Neuronal stem cell (in vitro differentiated cells): ENCODE results near the gene PTPN14.

Experiments
- DNase-seq: peaks from one replicate; pipeline ENCODE4 v3.0.0-alpha.2; 2013; ENCODE audit warnings: low spot score
- H2AFZ ChIP-seq: one replicate; pipeline ENCODE4 v1.6.1; 2013; ENCODE audit warnings: mild to moderate bottlenecking, low read length, inconsistent platforms
- H2AK5ac ChIP-seq: 2 replicates; pipeline ENCODE4 v1.6.1; 2013; ENCODE audit warnings: low read depth, mild to moderate bottlenecking, inconsistent platforms, low read length, moderate library complexity, mixed read lengths
- H2BK120ac ChIP-seq: 2 replicates; pipeline ENCODE4 v1.6.1; 2013; ENCODE audit warnings: low read depth, mild to moderate bottlenecking, inconsistent platforms, low read length, moderate library complexity, mixed read lengths
- H2BK12ac ChIP-seq: one replicate; pipeline ENCODE4 v1.6.1; 2013; ENCODE audit warnings: low read length, inconsistent platforms
- H2BK15ac ChIP-seq: 2 replicates; pipeline ENCODE4 v1.6.1; 2013; ENCODE audit warnings: mild to moderate bottlenecking, low read length, inconsistent platforms, mixed read lengths
- H2BK5ac ChIP-seq: one replicate; pipeline ENCODE4 v1.6.1; 2013; ENCODE audit warnings: inconsistent platforms, mild to moderate bottlenecking, low read length, moderate library complexity
- H3K14ac ChIP-seq: one replicate; pipeline ENCODE4 v1.6.1; 2013; ENCODE audit warnings: low read length, inconsistent platforms
- H3K18ac ChIP-seq: 2 replicates; pipeline ENCODE4 v1.6.1; 2013; ENCODE audit warnings: low read length, inconsistent platforms
- H3K23ac ChIP-seq: 2 replicates; pipeline ENCODE4 v1.6.1; 2013; ENCODE audit warnings: low read depth, mild to moderate bottlenecking, mixed read lengths, low read length, inconsistent platforms; ENCODE audit not compliant: poor library complexity
- H3K27ac ChIP-seq: replicated peaks from 3 replicates; pipeline ENCODE4 v1.5.1; 2013; ENCODE audit warnings: low read length, inconsistent platforms
- H3K27me3 ChIP-seq, 3 experiments: 2 replicates each; pipeline ENCODE4 v1.6.1; 2013; ENCODE audit warnings: low read length in 3 of 3, mild to moderate bottlenecking in 2 of 3, inconsistent platforms in 1 of 3, low read depth in 1 of 3, mixed read lengths in 1 of 3, moderate library complexity in 1 of 3; ENCODE audit not compliant: control insufficient read depth in 3 of 3, insufficient read depth in 3 of 3
- H3K36me3 ChIP-seq, 2 donors: replicated peaks in 1 of 2; 2 replicates each; pipeline ENCODE4 v1.6.1; 2013; ENCODE audit warnings: low read length in 2 of 2; ENCODE audit not compliant: control insufficient read depth in 2 of 2, insufficient read depth in 2 of 2
- H3K4ac ChIP-seq: 2 replicates; pipeline ENCODE4 v1.6.1; 2013; ENCODE audit warnings: inconsistent platforms, mild to moderate bottlenecking, low read length, moderate library complexity
- H3K4me1 ChIP-seq, 2 donors: 1 replicate in 1 of 2; 2 replicates in 1 of 2; pipeline ENCODE4 v1.6.1; 2013; ENCODE audit warnings: low read length in 2 of 2, low read depth in 1 of 2; ENCODE audit not compliant: control insufficient read depth in 2 of 2, insufficient read depth in 1 of 2
- H3K4me2 ChIP-seq: one replicate; pipeline ENCODE4 v1.6.1; 2013; ENCODE audit warnings: mild to moderate bottlenecking, low read length, inconsistent platforms; ENCODE audit not compliant: insufficient read depth, poor library complexity, severe bottlenecking
- H3K4me3 ChIP-seq, 2 donors: 2 replicates each; pipeline ENCODE4 v1.5.1; 2013; ENCODE audit warnings: low read length in 2 of 2, mild to moderate bottlenecking in 2 of 2, inconsistent platforms in 1 of 2, moderate library complexity in 1 of 2
- H3K79me1 ChIP-seq: one replicate; pipeline ENCODE4 v1.6.1; 2013; ENCODE audit warnings: low read depth, mild to moderate bottlenecking, inconsistent platforms, low read length, moderate library complexity
- H3K9ac ChIP-seq: one replicate; pipeline ENCODE4 v1.6.1; 2013; ENCODE audit warnings: mild to moderate bottlenecking, low read depth, low read length, inconsistent platforms; ENCODE audit not compliant: poor library complexity
- H3K9me3 ChIP-seq, 2 donors: replicated peaks in 1 of 2; 2 replicates each; pipeline versions ENCODE3 to v1.6.1; 2013; ENCODE audit warnings: low read length in 2 of 2, mild to moderate bottlenecking in 2 of 2, inconsistent platforms in 1 of 2, low read depth in 1 of 2, mixed read lengths in 1 of 2, moderate library complexity in 1 of 2; ENCODE audit not compliant: control insufficient read depth in 2 of 2, insufficient read depth in 1 of 2
- H4K8ac ChIP-seq: one replicate; pipeline ENCODE4 v1.6.1; 2013; ENCODE audit warnings: low read depth, mild to moderate bottlenecking, inconsistent platforms, low read length, moderate library complexity
- H4K91ac ChIP-seq: one replicate; pipeline ENCODE4 v1.6.1; 2013; ENCODE audit warnings: low read length, low read depth, mild to moderate bottlenecking, inconsistent platforms; ENCODE audit not compliant: poor library complexity
- WGBS, 2 donors: extraction: QIAGEN DNeasy Blood & Tissue Kit; methylation state at CpG; one replicate each; pipeline ENCODE4 v1.1.7; 2013; ENCODE audit warnings: missing lambda C conversion rate in 2 of 2, mixed read lengths in 1 of 2; ENCODE audit not compliant: insufficient read length in 2 of 2, insufficient replicate concordance in 1 of 2; ENCODE audit errors: extremely low coverage in 2 of 2; 5-methylcytosine and 5-hydroxymethylcytosine counted together

Gene PTPN14

GRCh38 chr1:214377886-214378285 lies 173.5 kb downstream of the PTPN14 start:
- no peaks in the 10 kb centered on the region for H3K9me3 ChIP-seq
- H3K27me3 ChIP-seq = no peaks in the 10 kb centered on the region
- no peak overlapping the region for H2AFZ ChIP-seq
- no peak overlapping the region for H3K23ac ChIP-seq
- no peak overlapping the region for H4K91ac ChIP-seq
- peaks cover 0 to 2% of the 10 kb centered on the region in 2 donors for H3K4me1 ChIP-seq
- H3K79me1 ChIP-seq = no peaks in the 10 kb centered on the region
- H3K18ac ChIP-seq = no peak overlapping the region
- H2BK120ac ChIP-seq = no peak overlapping the region
- DNase-seq = no peak
- no peak overlapping the region for H3K27ac ChIP-seq
- H2BK15ac ChIP-seq = no peak overlapping the region
- no peak overlapping the region for H3K9ac ChIP-seq
- no peak overlapping the region for H2AK5ac ChIP-seq
- H2BK5ac ChIP-seq = no peak overlapping the region
- no peak overlapping the region for H4K8ac ChIP-seq
- no peak overlapping the region for H3K4me2 ChIP-seq
- WGBS, 2 donors = no CpG with 5 or more reads among the region's 9 CpGs
- peaks cover 7 to 84% of the 10 kb centered on the region in 2 donors for H3K36me3 ChIP-seq
- no peak overlapping the region for H3K4me3 ChIP-seq
- no peak overlapping the region for H3K14ac ChIP-seq
- no peak overlapping the region for H2BK12ac ChIP-seq
- H3K4ac ChIP-seq = no peak overlapping the region

GRCh38 chr1:214377485-214377884 lies 173.9 kb downstream of the PTPN14 start:
- H3K4ac ChIP-seq = no peak overlapping the region
- no peak overlapping the region for H2BK15ac ChIP-seq
- WGBS, 2 donors = no CpG with 5 or more reads among the region's 2 CpGs
- no peak for DNase-seq
- no peak overlapping the region for H3K18ac ChIP-seq
- no peak overlapping the region for H4K8ac ChIP-seq
- H3K79me1 ChIP-seq = no peaks in the 10 kb centered on the region
- H3K4me1 ChIP-seq = peaks cover 0 to 2% of the 10 kb centered on the region in 2 donors
- H4K91ac ChIP-seq = no peak overlapping the region
- no peak overlapping the region for H3K14ac ChIP-seq
- H2BK120ac ChIP-seq = no peak overlapping the region
- H3K4me2 ChIP-seq = no peak overlapping the region
- no peak overlapping the region for H2AK5ac ChIP-seq
- peaks cover 7 to 84% of the 10 kb centered on the region in 2 donors for H3K36me3 ChIP-seq
- H3K23ac ChIP-seq = no peak overlapping the region
- H3K27me3 ChIP-seq = no peaks in the 10 kb centered on the region
- H3K4me3 ChIP-seq = no peak overlapping the region
- H2BK5ac ChIP-seq = no peak overlapping the region
- no peak overlapping the region for H2AFZ ChIP-seq
- no peak overlapping the region for H3K27ac ChIP-seq
- no peak overlapping the region for H2BK12ac ChIP-seq
- no peak overlapping the region for H3K9ac ChIP-seq
- no peaks in the 10 kb centered on the region for H3K9me3 ChIP-seq

GRCh38 chr1:214372092-214372491 lies 179.3 kb downstream of the PTPN14 start:
- DNase-seq = no peak
- Histone ChIP-seq H4K91ac (no peak overlapping the region), H3K36me3 (peaks cover 16 to 83% of the 10 kb centered on the region in 2 donors), H3K9ac (no peak overlapping the region), H3K4me2 (no peak overlapping the region), H3K14ac (no peak overlapping the region), H2BK5ac (no peak overlapping the region), H3K23ac (no peak overlapping the region), H2BK12ac (no peak overlapping the region), H3K4me3 (no peak overlapping the region), H3K79me1 (peaks cover 2% of the 10 kb centered on the region), H3K9me3 (peaks cover 0 to 4% of the 10 kb centered on the region in 2 donors), H2BK120ac (no peak overlapping the region), H3K27ac (no peak overlapping the region), H3K4me1 (no peaks in the 10 kb centered on the region), H4K8ac (no peak overlapping the region), H3K18ac (no peak overlapping the region), H3K4ac (no peak overlapping the region), H2AK5ac (no peak overlapping the region), H2BK15ac (no peak overlapping the region), H3K27me3 (no peaks in the 10 kb centered on the region), H2AFZ (no peak overlapping the region)
- WGBS, 2 donors = no CpG with 5 or more reads among the region's 5 CpGs

GRCh38 chr1:214370615-214371014 lies 180.8 kb downstream of the PTPN14 start:
- Histone ChIP-seq H3K9ac (no peak overlapping the region), H3K9me3 (peaks cover 0 to 4% of the 10 kb centered on the region in 2 donors), H3K18ac (no peak overlapping the region), H3K36me3 (peaks cover 16 to 73% of the 10 kb centered on the region in 2 donors), H3K14ac (no peak overlapping the region), H3K4me3 (no peak overlapping the region), H4K91ac (no peak overlapping the region), H2BK5ac (no peak overlapping the region), H3K4me2 (no peak overlapping the region), H2AFZ (no peak overlapping the region), H3K27me3 (no peaks in the 10 kb centered on the region), H3K4me1 (no peaks in the 10 kb centered on the region), H2BK120ac (no peak overlapping the region), H4K8ac (no peak overlapping the region), H3K4ac (no peak overlapping the region), H3K23ac (no peak overlapping the region), H2BK15ac (no peak overlapping the region), H3K27ac (no peak overlapping the region), H3K79me1 (peaks cover 2% of the 10 kb centered on the region), H2AK5ac (no peak overlapping the region), H2BK12ac (no peak overlapping the region)
- DNase-seq = no peak
- no CpG with 5 or more reads among the region's 3 CpGs for WGBS, 2 donors
